Measurements from ENCODE around the gene RANBP6.

- no peak for TF ChIP-seq EZH2 (IDR thresholded peaks at IDR 0.05; ENCODE audit: low read depth)
- TF ChIP-seq, protein P1, sequence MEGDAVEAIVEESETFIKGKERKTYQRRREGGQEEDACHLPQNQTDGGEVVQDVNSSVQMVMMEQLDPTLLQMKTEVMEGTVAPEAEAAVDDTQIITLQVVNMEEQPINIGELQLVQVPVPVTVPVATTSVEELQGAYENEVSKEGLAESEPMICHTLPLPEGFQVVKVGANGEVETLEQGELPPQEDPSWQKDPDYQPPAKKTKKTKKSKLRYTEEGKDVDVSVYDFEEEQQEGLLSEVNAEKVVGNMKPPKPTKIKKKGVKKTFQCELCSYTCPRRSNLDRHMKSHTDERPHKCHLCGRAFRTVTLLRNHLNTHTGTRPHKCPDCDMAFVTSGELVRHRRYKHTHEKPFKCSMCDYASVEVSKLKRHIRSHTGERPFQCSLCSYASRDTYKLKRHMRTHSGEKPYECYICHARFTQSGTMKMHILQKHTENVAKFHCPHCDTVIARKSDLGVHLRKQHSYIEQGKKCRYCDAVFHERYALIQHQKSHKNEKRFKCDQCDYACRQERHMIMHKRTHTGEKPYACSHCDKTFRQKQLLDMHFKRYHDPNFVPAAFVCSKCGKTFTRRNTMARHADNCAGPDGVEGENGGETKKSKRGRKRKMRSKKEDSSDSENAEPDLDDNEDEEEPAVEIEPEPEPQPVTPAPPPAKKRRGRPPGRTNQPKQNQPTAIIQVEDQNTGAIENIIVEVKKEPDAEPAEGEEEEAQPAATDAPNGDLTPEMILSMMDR (conservative IDR thresholded peaks at IDR 0.05) = no peak
Observed at GRCh38 chr9:6008169-6008979, 7.0 kb downstream of the RANBP6 start.
